Suppressor macrophage treated with lipopolysaccharide for 1 hour (primary cell): Measurements from ENCODE around the gene SEC24D.
"Not testable (repeated sequence)": the region's sequence is repeated elsewhere in the genome, so short reads cannot be mapped to it uniquely, and the experiment has no call there.

ENCODE experiments used
- DNase-seq, 3 donors: peaks; one replicate each; pipeline ENCODE4 v3.0.0-alpha.2; 2020 to 2022

The SEC24D gene, protein sequence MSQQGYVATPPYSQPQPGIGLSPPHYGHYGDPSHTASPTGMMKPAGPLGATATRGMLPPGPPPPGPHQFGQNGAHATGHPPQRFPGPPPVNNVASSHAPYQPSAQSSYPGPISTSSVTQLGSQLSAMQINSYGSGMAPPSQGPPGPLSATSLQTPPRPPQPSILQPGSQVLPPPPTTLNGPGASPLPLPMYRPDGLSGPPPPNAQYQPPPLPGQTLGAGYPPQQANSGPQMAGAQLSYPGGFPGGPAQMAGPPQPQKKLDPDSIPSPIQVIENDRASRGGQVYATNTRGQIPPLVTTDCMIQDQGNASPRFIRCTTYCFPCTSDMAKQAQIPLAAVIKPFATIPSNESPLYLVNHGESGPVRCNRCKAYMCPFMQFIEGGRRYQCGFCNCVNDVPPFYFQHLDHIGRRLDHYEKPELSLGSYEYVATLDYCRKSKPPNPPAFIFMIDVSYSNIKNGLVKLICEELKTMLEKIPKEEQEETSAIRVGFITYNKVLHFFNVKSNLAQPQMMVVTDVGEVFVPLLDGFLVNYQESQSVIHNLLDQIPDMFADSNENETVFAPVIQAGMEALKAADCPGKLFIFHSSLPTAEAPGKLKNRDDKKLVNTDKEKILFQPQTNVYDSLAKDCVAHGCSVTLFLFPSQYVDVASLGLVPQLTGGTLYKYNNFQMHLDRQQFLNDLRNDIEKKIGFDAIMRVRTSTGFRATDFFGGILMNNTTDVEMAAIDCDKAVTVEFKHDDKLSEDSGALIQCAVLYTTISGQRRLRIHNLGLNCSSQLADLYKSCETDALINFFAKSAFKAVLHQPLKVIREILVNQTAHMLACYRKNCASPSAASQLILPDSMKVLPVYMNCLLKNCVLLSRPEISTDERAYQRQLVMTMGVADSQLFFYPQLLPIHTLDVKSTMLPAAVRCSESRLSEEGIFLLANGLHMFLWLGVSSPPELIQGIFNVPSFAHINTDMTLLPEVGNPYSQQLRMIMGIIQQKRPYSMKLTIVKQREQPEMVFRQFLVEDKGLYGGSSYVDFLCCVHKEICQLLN

DNA sequence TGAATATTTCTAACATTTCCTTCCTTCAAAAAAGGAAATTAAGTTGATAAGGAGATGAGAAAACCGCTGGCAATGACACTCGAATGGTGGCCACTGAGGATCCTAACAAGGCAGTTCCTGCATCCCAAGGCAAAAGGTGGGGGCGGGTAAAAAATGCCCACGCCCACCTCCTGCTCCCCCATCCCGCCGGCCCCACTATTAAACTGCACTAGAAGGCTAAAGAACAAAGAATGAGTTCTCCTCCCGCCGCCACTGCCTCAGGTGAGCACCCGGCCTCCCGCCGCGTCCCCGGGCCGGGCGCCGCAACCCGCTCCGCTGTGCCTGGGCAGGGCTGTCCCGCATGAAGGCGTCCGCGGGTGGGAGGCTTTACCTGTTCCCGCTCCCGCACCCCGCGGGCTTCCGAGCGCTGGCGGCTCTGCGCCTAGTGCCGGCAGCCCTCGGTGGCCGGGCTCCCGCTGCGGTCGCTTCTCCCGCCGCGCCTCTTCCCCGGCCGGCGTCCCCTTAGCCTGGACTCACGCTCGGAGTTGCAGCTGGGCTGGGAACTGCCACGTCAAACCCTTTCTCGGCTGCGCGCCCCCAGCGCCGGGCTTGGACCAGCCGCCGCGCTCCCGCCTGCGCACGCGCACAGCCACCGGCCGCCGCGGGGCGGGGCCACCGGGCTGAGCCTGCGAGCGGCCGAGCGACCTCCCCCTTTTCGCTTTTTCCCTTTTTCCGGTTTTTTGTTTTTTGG is at the start of gene SEC24D:
Gene SEC24D, minus strand, starts transcription at position 556 of the 730 bp plus-strand sequence. CDS start 2,430 bp downstream, outside the sequence.
- peak; percentile 93 to 97 (median 96) for DNase-seq

DNA sequence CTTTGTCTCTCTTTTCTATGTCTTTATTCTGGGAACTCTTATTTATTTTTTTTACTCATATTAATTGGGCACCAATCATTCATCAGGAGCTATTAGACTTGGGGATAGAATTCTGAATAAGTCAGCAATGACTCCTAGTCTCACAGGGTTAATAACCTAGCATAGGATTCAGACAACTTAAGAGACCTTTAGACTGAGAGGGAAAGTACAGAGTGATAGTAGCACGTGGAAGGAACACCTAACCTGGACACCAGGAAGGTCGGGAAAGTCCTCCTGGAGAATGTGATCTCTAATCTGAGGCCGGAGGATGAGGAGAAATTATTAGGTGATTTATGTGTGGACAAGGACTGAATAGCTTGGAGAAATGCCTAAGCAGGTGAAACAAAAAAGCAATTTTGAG is 48.8 kb upstream of the SEC24D start:
- no peak for DNase-seq

DNA sequence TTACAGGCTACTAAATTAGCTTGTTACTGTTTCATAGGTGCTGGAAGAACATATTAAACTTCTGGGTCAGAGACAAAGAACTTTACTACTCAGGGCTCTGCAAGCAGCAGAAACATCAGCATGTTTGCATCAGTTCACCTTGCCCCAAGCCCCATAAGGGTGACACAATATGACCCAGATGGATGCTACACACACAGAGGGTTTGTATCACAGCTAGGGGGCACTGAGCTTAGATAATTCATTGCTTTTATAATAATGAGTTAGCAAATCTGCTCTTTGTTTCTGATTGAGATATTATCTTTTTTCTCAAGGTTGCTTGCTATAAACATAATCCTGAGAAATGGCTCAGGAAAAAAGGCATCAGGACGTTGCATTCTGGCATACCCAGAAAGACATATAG is 47.9 kb upstream of the SEC24D start:
- DNase-seq: no peak

DNA sequence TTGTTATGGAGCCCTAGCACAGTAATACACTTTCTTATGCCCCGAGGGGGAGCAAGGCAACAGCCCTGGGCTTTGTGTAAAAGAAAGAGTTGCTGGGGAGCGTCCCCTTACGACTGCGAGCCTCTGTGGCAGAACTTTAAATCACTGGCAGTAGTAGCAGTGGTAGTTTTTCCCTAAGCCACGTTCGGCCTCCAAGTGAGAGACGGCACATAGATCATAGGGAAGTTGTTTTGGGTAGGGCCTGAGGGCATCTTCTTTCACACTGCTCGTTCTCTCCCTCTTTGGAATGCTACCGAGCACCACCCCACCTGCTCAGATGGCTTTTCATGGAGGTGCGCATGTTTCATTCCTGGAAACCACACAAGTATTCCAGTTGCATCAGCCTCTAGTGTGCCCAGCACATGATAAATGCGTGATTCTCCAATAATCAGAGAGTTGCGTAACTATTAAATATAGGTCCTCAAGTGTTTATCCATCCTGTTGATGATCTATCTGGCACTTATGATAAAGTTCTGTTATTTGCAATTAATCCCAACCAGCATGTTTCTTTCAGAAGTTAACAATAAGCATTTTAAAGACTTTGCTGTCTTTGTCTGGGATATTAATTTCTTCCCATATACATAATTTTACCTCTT is 45.7 kb upstream of the SEC24D start:
- DNase-seq: no peak

DNA sequence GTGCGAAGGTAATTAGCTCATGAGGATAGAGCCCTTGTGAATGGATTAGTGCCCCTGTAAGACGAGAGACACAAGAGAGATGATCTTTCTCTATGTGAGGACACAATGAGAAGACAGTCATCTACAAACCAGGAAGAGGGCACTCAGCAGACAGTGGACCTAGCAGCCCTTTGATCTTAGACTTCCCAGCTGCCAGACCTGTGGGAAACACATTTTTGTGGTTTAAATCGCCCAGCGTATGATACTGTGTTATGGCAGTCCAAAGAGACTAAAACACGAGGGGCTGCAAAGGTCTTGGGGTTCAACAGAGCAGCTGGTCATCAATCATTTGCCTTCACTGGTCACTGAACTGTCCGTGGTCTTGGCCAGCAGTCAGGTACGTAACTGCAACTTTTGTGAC is 43.5 kb upstream of the SEC24D start:
- DNase-seq: no peak

DNA sequence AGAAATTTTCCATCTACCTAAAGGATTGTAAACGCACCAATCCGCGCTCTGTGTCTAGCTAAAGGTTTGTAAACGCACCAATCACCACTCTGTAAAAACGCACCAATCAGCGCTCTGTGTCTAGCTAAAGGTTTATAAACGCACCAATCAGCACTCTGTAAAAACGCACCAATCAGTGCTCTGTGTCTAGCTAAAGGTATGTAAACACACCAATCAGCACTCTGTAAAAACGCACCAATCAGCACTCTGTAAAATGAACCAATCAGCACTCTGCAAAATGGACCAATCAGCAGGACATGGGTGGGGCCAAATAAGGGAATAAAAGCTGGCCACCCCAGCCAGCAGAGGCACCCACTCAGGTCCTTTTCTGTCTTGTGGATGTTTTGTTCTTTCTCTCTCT is 42.6 kb upstream of the SEC24D start:
- DNase-seq: not testable (repeated sequence)

DNA sequence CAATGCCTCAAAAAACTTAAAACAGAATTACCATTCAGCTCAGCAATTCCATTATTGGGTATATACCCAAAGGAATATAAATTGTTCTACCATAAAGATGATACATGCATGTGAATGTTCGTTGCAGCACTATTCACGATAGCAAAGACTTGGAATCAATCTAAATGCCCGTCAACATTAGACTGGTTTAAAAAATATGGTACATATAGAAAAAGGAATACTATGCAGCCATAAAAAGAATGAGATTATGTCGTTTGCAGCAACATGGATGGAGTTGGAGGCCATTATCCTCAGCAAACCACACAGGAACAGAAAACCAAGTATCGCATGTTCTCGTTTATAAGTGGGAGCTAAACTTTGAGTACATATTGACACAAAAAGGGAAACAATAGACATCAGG is 41.9 kb upstream of the SEC24D start:
- no peak for DNase-seq

DNA sequence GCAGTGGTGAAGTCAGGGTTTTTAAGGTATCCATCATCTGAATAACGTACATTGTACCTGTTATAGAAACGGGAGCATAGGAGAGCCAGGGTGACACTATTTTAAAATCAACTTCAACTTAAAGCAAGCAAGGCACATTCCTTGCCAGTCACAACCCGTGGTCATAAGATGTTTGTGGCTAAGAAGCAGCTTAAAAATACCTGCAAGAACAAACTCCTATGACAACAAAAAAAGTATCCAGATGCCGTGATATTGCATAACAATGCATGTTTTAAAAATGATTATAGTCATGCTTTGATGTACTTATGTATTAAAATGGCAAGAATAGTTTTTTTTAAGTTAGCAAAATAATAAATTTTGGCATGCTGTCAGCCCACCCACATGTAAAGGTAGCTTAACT is 36.3 kb upstream of the SEC24D start:
- DNase-seq: no peak

DNA sequence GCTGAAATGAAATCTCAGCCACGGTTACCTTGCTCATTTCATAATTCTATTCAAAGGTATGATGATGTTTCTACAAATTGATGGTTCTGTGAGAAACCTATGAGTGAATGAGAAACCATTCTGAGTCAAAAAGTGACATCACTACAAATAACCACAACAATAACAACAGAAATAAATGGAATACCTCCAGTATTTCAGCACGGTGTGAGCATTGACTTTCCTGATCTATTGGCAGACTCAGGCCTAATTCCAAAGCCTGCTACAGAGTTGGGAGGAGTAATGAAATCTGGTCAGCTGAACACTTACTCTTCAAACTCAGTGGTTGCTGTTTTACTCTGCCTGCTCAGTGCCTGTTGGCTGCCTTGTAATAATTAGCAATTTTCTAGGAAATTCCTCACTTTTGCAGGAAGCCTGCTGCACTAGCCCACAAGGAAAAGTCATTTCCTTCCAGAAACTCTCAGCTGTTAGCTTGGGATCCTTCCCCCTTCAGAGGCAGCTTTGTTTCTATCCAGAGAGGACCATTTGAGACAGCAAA is 33.9 kb upstream of the SEC24D start:
- DNase-seq: no peak

DNA sequence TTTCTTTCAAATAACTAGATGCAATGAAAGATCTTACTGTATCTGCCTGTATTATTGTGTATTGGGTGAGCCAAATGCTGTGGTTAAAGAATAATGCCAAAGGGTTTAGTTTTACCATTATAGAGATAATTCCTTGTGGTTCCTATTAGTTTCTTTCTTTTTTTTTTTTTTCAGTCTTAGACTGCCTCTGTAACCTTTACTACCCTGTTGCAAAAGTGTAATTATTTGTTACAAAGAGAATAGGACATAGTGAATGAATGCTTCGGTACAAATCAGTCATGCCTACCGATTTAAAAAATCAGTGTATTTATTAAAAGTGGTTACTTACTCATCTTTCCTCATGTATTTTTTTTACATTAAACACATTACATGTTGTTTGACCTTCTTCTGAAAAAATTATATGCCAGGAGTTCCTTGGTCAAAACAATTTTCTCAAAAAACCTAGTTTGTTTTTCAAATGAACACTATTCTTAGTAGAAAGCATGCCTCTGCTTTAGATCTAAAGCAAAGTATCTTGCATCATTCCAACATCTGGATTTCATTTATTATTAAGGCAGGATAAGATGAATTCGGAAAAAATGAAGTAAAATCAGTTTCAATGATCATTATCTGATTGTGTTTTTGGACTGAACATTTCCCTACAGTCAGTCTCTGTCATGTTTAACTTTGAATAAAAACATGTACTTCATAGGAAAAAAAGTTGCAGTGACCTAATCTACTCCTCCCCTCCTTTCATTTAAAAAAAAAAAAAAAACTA is 31.6 kb upstream of the SEC24D start:
- no peak for DNase-seq

DNA sequence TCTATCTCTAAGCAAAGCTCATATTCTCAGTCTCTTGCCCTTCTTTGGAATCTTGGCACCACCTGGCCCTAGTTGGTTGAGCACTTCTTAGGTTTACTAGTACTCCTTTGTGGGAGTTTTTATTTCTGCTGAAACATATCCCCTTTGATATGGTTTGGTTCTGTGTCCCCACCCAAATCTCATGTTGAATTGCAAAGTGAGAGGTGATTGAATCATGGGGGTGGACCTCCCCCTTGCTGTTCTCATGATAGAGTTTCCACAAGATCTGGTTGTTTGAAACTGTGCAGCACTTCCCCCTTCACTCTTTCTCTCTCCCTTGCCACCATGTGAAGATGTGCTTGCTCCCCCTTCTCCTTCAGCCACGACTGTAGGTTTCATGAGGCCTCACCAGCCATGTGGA is 30.5 kb upstream of the SEC24D start:
- DNase-seq: no peak

DNA sequence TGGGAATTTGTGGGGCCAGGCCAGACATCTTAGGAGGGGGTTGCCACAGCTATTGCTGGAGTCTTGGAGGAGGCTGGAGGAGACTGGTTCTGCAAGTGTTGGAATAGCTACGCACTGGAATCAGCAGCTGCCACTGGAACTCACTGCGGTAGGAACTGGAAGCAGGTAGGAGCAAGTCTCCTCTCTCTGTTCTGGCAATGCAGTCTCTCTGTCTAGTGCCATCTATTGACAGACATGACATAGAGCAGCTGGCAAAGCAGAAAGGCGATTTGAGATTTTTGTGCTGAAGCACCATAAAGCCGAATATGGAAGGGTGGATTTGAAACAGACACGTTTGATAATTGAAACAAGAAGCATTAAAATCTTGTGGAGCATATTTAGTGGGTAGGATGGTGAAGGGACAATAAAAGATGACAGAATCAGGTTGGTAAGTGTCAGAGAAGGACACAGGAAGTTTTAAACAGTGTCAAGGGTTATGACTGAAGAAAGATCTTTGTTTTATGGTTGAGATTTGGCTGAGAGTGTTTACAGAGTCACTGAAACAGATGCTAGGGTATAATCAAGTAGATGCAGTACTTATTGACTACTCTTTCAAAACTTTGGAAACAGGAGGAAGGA is 29.3 kb upstream of the SEC24D start:
- peak; percentile 20 to 37 (median 37) for DNase-seq

DNA sequence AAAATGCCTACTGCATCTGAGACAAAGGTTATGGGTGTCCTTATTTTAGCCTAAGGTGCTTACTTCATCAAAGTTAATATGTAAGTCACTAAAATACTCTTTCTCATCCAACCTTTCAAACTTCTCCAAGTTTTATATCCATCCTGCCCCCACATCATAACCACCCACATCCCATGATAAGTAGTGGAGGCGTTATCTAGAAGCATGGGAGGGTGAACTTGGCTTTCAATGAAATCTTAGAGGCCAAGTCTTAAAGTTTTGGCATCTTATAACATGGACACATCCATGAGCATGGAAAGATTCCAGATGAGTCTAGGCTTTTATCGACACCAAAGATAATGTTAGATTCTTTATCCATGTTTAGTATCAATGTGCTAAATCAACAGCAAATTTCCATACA is 22.9 kb upstream of the SEC24D start:
- no peak for DNase-seq

DNA sequence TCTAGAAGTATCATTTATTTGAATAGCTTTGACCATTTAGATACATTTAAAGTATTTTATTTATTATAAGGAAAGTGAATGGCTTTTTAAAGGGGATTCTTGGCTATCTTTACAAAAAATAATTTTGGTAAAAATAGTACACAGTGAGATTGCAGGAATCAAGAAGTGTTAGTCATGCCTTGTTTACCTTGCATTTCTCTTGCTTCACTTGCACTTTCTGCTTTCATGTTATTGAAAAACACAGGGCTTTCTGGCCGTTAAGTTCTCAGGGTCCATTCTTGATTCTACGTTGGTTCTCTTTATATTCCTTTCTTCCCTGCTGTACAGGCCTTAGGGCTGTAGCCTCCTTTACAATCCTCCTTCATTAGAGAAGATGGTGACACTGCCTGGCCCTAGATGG is 21.8 kb upstream of the SEC24D start:
- DNase-seq: no peak

DNA sequence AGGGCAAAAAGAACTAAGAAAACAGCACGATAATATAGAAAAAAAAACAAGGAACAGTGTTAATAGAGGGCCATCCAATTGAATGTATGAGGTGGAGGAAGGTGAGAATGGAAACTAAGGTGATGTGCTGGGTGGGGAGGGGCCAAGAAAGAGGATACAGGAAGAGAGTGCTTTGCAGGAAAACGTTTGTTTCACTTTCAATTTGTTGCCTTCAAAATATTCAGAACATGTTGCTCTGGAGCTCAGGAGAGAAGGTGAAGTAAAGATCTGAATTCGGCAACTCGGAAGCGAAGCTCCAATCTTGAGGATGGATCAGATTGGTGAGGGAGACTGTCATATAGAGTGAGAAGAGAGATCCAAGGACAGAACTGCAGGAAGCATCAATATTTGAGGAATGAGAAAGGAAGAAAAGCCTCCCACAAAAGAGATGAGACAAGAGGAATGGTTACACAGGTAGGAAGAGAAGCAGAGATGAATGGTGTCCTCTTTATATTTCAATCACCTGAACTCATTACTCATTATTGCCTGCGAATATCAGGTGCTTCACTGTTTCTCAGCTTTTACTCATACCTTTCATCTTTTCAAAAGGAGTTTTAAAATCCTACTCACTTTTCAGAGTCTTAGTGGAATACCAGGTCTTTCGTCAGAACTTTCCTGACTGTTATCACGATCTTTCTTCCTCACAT is 14.7 kb upstream of the SEC24D start:
- peak; percentile 9 to 37 (median 26) for DNase-seq

DNA sequence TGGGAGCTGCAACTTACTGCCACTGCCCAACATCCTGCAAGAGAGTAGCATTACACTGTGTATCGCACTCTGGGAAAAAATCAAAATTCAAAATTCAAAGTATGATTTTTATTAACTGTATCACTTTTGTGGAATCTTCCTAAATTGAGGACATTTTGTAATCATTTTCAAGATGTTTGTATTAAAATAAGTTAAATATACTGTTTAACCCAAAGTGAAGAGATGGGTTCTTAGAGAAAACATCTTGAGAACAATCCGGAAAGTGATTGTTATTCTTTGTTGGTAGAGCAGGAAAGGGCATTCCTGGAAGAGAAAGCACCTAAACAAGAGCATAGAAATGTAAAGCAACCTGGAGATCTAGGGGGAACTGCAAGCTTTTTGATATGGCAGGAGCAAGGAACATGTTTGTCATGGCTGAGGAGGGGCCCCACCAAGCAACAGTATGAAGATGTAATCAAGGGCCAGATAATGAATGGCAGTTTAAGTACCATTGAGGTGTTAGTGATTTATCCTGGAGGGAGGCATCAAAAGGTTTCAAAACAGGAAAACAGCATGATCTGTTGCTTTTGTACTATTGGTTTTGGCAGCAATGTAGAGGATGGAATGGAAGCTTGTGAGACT is 14.1 kb upstream of the SEC24D start:
- DNase-seq: no peak

DNA sequence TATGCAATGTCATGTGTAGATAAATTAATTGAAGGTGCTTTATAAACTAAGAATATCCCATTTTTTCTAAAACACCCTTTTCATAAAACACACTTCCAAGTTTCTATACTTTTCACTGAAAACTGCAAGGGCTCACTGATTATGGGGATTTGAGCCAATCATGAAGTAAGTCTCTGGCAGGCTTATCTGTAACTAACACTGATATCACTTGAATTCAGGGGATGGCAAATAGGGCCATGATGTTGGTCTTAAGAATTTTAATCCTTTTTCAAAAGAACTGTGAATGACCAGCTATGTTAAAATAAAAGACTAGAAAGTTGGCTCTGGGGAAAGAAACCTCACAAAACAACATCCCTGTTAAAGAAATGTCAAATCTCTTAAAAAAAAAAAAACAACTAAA is 13.0 kb upstream of the SEC24D start:
- no peak for DNase-seq

DNA sequence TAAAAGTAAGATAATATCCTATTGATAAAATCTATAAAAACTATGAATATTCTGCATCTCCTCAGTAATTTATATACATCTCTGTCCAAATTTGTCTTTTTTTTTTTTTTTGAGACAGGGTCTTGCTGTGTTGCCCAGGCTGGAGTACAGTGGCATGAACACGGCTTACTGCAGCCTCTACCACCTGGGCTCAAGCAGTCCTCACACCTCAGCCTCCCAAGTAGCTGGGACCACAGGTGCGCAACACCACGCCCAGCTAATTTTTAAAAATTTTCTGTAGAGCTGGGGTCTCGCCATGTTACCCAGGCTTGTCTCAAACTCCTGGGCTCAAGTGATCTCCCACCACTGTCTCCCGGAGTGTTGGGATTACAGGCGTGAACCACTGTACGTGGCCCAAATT is 12.3 kb upstream of the SEC24D start:
- no peak for DNase-seq

DNA sequence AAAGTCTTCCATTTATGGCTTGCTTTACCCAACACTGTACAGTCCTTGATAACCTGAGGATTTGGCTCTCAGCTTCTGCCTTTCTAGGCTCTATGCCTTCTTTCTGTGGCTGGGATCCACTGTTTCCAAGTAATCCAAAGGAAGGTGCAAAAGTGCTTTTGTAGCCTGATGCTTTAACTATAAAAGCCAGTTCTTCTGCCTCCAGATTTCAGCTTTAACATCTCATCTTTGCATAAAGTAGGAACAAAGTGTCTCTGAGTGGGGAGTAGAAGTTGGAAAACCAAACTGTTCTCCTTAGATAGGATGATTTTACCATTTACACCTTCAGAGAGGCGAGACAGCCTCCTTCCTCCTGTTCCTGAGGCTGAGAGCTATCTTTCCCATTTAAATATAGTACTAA is 11.1 kb upstream of the SEC24D start:
- no peak for DNase-seq

DNA sequence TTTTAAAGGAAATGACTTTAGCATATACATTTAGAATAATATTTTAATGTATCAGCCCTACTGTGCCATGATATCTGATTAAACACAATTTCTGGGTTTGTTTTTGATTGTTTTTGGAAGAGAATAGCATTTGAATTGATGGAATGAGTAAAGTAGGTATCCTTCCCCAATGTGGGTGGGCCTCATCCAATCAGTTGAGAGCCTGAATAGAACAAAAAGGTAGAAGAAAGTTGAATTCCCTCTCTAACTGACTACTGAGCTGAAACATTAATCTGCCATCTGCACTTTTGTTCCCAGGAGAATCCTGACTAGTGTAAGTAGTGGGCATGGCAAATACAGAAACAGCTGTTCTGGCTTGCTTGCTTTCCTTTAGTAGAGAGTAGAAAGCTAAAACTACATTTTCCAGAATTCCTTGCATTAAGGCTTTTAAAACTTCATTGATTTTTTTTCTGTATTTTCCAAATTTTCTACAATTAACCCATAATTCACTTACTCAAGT is 9.7 kb upstream of the SEC24D start:
- DNase-seq: no peak
